CD4-positive, alpha-beta T cell treated with Interleukin-17A for 1 hour (primary cell): ENCODE measurements around the gene PTPRF.
"Not testable (repeated sequence)": the region's sequence is repeated elsewhere in the genome, so short reads cannot be mapped to it uniquely, and the experiment has no call there.

Experiments
- DNase-seq: peaks from one replicate; pipeline ENCODE4 v3.0.0-alpha.2; 2020

Gene PTPRF

GRCh38 chr1:43538969-43539368 is 8.3 kb downstream of the PTPRF start:
- DNase-seq, result no peak

DNA sequence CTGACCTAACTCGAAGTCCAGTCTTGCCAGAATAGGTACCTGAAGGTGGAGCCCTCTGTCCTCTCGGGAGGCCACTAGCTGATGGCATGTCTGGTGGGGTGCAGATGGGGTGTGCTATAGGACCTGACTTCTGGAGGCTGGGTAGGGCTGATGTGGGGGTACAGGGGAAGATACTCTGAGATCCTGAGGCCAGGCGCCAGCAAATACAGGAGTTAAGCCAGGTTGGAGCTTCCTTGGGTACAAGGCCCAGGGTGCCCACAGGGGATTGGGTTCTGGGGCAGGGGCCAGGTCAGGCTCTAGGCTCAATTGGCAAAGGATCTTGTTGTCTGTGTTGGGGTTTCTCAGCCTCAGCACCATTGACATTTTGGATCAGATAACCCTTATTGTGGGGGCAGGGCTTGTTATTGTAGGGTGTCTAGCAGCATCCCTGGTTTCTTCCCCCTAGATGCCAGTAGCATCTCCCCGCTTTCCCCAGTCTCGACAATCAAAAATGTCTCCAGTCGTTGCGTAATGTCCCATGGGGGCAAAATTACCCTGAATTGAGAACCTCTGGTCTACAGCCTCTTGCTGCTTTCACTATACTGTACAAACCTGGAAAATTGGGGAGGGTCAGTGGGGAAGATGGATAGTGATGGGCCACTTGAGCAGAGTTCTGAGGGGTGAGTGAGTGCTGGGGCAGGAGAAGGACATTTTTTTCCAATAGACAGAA is 9.2 kb downstream of the PTPRF start:
- DNase-seq, result no peak

- no peak for DNase-seq
These were observed 10.0 kb downstream of the PTPRF start for GRCh38 chr1:43540653-43541071.

DNA sequence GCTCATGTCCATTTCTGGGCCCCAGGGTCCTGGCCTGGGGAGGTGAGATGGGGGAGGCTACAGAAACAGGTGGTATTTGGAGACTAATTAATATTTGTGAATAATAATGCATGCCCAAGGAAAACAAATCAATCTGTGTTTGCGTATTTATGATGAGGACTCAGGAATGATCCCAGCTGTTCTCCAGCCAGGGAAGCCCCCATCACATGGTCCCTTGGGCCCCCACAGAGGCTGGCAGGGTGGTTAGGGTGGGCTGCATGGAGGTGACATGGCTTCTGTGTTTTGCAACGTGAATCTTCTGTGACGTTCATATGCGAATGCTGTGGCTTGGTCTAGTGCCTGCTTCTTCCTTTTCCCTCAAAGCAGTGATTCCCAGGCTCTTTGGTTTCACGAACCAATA is 10.5 kb downstream of the PTPRF start:
- no peak for DNase-seq

DNA sequence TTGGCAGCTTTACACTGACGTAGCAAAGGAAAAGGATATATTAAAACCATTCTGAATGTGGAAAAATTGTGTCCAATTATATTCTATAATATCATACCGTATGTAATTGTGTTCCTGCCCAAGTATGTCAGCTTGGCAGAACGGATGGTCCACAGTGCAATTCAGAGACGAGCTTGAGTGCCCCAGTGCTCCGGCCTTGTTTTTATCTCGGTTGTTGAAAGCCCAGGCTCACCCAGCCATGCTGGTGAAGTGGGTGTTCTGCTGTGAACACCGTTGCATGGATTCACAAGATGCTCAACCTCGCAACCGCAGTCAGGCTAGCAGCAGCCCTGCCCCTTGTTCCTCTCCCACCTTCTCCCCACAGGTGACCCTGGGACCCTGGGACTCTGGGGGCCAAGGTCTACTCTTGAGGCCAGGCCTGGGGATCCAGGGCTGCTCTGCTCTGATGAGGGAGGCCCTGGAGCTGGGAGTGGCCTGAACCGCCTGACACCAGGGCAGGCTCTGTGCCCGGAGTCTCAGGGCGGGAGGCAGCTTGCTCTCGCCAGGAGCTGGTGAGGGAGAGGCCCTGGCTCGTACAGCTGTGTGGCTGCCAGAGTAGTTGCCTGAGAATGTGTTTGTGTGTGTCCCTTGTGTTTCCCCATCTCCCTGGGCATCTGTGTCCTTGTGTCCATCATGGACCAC is 11.2 kb downstream of the PTPRF start:
- DNase-seq, result no peak

DNA sequence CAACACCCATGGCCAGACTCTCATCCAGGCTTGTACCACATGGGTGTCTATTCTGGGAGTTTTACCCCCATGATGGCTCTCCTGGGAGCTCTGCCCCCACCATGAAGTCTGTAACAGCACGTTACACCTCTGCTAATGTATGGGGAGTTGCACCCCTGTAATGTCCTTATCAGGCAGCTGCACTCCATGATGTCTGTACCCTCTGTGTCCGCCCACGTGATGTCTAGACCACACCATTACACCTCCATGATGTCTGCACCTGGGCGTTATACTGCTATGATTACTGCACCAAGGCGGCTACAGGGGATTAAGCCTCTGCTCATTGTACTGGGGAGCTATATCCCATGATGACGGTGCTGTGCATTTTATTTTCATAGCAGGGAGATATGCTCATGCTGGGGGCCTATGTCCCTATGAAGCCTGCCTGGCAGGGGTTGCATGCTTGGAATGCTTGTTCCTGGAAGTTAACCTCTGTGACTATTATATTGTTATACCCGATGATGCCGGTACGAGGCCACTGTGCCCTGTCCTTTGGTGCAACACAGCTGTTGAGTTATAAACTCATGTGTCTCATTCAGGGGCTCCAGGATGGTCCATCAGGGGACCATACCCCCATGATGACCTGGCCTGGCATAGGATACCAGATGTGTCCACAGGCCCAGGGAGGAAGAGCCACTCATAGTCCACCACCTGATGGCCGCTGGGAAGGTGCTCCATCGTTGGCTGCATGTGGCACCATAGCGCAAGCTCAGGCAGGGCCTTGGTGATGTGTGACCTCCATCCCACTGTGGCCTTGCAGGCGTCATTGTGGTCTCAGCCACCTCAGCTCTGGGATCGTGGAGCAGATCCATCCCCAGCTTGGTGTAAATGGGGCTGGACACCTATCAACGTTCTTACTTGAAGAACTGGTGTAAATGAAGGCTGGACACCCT is 12.1 kb downstream of the PTPRF start:
- no peak for DNase-seq

GRCh38 chr1:43543567-43543966 is 12.9 kb downstream of the PTPRF start:
- DNase-seq, result no peak

DNA sequence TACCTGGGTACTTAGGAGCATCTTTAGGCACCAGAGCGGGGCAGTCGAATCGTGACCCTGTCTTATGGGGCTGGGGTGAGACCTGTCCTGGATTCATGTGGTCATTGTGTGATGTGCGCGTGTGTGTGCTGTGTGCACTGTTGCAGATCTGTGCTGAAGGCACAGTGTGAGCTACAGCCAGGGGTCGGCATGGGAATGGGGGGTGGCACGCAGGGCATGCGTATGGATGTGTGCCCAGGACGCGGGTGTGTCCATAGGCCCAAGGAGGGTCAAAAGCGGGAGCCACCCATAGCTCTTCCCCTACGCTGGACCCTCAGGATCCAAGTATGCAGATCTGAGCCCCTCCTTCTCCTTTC is 14.6 kb downstream of the PTPRF start:
- no peak for DNase-seq

GRCh38 chr1:43545695-43546387 is 15.2 kb downstream of the PTPRF start:
- DNase-seq, result no peak

DNA sequence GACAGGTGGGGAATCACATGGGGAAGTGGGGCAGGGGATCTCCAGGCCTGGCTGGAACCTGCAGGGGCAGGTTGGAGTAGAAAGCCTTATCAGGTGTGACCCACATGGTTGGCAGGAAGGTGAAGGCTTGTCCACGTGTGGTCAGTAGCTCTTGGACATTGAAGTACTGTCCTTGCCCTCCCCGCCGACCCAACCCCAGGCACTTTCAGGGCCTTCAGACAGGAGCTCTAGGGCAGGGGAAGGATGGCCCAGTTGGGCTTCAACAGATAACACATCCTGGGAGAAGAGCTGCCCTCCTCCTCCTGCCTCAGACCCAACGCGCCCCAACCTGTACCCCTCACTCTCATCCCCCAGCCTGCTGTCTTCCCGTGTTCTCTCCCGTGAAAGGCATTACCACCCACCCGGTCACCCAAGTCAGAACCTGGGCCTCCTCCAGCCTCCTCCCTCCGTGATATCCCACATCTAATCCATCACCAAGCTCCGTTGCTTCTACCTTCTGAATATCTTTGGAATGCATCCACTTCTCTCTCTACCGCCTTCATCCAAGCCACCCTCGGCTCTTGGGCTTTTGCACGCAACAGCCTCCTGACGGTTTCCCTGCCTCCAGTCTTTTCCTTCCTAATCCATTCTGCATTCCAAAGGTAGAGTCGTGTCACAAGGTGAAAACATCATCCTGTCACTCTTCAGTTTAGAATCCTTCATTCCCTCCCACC is 15.9 kb downstream of the PTPRF start:
- DNase-seq, result no peak

DNA sequence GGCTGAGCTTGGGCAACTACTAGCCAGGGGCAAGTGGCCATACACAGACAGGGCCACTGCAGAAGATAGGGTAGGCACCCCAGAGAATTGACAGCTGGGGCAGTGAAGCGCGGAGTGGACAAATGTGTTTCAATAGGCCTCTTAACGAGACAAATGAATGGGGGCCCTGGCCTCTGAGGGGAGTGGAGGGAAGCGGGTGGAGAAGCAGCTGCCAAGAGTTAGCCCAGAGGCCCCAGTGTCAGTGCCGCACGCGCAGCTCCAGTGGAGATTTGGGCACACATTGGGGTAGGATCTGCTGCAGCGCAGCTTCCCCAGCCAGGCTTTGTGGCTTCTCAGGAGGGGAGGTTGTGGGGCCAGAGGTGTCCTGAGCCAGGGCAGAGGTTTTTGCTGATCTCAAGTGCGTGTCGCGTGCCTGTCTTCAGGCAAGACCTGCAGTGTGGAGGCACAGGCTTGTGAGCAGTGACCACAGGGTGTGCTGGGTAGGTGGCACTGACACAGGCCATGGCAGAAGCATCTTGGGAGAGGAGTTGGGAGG is 16.9 kb downstream of the PTPRF start:
- no peak for DNase-seq

- DNase-seq, result no peak
These were observed 17.9 kb downstream of the PTPRF start for GRCh38 chr1:43548285-43549271.

DNA sequence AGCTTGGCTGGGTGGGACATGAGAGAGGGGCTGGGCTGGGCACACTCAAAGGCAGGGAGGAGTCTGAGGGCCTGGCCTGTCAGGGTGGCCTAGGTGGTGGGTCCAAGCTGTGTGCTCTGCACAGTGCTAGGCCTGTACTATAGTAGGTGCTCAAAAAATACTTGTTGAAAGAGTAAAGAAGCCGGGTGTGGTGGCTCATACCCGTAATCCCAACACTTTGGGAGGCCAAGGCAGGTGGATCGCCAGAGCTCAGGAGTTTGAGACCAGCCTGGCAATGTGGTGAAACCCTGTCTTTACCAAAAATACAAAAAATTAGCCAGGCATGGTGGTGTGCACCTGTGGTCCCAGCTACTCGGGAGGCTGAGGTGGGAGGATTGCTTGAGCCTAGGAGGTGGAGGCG is 18.7 kb downstream of the PTPRF start:
- DNase-seq, result not testable (repeated sequence)

GRCh38 chr1:43549921-43550597 is 19.4 kb downstream of the PTPRF start:
- DNase-seq, result no peak

DNA sequence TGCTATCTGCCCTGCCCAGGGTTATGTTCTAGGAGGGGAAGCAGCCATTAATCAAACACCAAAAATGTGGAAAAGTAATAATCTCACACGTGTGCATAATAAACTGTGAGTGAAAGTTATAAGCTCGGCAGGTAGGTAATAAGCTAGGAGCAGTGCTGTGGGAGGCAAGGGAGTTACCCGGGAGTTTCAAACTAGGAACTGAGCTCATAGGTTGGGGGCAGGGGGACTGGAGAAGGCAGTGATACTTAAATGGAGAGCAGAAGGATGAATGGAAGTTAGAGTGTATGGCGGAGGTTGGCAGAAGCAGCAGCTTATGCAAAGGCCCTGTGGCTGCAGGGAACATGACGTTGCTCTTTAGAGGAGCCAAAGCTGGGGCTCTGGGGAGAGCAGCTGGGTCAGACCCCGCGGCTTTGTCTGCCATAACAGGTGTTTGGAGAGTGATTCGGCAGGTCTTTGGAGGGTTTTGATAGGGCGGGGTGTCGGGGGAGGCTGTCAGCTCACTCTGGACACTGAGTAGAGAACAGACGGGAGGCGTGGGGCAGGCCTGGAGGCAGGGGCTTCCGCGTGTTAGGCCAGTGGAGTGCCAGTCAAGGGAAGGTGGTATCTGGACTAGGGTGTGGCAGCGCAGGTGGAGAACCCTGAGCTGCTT is 20.0 kb downstream of the PTPRF start:
- no peak for DNase-seq

DNA sequence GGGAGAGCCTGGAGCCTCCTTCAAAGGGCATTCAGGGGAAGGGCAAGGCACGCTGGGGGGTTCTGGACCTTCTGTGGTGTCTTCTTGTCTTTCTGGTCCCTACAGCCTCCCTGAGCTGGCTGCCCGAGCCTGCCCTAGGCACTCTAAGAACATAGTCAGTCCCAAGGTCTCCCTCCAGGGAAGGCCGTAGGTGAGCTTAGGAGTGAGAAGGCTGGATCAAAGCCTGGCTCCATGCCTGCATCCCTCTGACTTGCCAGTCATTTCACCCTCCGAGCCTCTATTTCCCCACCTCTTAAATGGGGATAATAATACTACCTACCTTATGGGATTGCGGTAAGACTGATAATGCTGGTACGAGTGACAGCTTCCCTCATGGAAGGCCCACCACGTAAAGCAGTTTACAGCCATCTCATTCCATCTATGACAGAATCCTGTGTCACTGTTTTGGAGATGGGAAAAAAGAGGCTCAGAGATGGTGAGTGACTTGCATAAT is 20.8 kb downstream of the PTPRF start:
- DNase-seq, result no peak

DNA sequence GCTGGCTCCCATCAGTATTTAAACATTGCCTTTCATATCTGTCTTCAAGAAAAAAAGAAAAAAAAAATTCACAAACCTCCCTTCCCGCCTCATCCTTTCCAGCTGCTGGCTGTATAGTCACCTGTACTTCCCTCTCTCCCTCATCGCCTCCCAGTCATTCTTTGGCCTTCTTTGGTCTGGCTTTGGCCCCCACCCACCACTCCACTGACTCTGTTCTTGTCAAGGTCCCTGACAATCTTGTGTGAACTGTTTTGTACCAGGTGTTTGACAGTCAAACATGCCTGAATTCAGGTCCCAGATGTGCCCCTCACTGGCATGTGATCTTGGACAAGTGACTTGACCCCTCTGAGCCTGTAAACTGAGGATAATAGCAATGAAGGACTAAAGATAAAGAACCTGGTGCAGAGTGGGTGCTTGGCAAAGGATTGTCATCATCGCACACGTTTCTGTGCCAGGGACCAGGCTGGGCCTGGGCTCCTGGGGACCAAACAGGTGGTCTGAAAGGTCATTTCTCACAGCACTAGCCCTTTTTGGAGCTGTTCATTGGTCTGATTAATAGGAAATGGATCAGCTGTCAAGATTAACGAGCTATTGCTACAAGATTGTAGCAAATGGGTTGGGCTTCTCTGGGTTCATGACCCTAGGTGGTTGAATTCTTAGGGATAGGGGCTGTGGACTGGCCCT is 21.5 kb downstream of the PTPRF start:
- DNase-seq, result no peak

GRCh38 chr1:43552813-43553212 is 22.1 kb downstream of the PTPRF start:
- no peak for DNase-seq

- peak; percentile 26 for DNase-seq
These were observed 23.8 kb downstream of the PTPRF start for GRCh38 chr1:43554444-43554992.
